Hepatic stellate cell (primary cell): ENCODE data around the gene TESMIN.

Experiments
- DNase-seq: peaks from one replicate; pipeline ENCODE4 v3.0.0; 2011; ENCODE audit warnings: low spot score

TESMIN gene

DNA sequence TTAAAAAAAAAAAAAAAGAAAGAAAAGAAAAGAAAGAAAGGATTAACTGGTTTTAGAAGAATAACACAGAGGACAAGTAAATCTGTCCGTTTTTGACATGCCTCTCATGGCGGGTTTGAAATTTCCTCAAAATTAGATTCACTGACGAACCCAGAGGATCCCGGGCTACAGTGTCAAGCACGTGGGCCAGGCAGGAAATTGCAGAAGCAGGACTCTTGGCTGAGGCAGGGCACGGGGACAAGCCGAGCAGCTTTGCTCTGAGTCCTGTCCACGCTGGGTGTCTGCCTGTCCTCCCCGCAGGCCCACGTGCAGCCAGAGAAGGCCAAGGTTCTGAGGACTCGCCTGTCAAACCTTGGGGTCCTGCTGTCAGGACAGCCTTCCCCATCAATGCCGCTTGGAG is 42.3 kb downstream of the TESMIN start:
- no peak for DNase-seq

- DNase-seq: no peak
Observed at GRCh38 chr11:68707527-68707926, 43.8 kb downstream of the TESMIN start.

- DNase-seq: no peak
Observed at GRCh38 chr11:68704887-68705286, 46.4 kb downstream of the TESMIN start.

DNA sequence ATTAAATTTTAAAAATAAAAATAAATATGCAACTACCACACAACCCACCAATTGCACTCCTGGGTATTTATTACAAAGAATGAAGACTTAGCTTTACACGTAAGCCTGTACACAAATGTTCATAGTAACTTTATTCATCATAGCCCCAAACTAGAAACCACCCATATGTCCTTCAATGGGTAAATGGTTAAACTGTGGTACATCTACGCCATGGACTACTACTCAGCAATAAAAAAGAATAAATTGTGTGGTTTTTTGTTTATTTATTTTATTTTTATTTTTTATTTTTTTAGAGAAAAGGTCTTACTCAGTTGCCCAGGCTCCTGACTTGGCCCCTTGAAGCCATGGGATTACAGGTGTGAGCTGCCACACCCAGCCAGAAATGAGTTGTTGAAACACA is 52.3 kb downstream of the TESMIN start:
- no peak for DNase-seq

DNA sequence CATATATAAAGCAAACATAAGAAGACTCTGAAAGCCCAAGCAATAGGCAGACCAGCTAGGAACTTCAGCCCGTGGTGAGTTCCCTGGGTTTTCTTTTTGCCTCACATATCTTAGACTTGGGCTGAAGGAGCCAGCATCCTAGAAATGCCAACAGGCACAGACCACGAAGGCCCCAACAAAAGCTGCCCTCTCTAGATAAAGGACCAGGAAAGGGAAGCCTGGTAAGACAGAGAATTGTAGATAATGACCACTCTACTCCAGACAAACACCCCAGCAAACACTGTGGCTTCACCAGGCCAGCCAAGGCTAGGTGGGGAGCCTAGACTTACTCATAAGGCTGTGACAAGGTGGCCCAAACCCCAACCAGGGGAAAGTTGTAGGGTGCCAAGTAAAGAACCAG is 55.8 kb downstream of the TESMIN start:
- DNase-seq: no peak

- DNase-seq: no peak
Observed at GRCh38 chr11:68694431-68695297, 56.7 kb downstream of the TESMIN start.

- no peak for DNase-seq
Observed at GRCh38 chr11:68693484-68693882, 57.8 kb downstream of the TESMIN start.

DNA sequence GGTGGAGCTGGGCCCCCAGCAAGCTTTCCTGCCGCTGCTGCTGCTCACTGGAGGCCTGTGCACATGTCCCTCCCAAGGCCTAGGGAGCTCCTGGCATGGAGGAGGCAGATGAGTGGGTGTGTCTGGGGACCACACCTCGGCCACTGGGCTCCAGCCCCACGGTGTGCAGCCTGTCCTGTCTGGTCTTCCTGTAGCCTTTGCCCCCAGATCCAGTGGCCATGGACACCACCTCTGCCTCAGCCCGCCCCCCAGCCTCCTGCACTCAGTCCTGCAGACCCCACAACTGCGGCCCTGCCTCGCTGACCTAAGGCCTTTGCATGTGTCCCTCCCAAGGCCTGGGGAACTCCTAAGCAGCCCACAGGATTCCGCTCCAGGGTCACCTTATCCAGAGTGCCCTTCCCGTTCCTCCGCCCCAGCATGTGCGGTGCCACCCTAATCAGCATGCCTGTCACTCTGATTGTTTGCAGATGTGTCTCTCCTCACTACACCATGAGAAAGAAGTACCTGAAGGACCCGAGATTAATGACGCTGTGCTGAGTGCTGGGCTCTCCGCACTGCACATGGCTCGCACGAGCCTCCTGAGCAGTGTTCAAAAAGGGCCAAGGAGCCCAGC is 58.3 kb downstream of the TESMIN start:
- no peak for DNase-seq

DNA sequence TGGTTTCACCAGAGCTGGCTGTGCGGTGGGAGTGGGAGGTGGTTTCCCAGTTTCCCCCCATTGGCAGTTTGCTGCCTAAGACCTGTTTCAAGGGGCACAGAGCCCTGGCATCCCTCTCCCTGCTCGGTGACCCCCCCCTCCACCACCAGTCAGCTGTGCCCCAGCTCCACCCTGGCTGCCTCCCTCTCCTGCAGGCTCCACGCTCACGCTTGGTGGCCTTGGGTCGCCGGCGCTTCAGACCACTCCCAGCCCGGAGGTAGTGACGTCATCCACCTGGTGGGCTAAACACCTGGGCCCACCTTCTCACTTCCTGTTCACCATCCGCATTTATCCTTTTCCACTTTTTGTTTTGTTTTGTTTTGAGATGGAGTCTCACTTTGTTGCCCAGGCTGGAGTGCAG is 59.2 kb downstream of the TESMIN start:
- no peak for DNase-seq

DNA sequence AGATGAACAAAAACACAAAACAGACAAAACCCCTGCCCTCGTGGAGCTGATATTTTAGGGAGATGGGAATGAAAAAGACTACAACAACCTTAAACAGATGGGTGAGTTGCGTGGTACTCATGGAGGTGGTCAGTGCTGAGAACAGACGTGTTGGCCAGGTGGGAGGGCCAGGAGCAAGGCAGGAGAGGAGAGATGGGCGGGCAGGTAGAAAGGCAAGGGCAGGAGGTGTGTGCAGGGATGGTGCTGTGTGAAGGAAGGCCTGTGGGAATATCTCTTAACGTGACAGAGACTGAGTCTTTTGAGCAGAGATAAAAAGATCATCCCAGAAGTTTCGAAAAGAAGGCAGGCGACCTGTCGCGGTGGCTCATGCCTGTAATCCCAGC is 59.9 kb downstream of the TESMIN start:
- DNase-seq: no peak

GRCh38 chr11:68690671-68691401 is 60.5 kb downstream of the TESMIN start:
- DNase-seq: no peak

DNA sequence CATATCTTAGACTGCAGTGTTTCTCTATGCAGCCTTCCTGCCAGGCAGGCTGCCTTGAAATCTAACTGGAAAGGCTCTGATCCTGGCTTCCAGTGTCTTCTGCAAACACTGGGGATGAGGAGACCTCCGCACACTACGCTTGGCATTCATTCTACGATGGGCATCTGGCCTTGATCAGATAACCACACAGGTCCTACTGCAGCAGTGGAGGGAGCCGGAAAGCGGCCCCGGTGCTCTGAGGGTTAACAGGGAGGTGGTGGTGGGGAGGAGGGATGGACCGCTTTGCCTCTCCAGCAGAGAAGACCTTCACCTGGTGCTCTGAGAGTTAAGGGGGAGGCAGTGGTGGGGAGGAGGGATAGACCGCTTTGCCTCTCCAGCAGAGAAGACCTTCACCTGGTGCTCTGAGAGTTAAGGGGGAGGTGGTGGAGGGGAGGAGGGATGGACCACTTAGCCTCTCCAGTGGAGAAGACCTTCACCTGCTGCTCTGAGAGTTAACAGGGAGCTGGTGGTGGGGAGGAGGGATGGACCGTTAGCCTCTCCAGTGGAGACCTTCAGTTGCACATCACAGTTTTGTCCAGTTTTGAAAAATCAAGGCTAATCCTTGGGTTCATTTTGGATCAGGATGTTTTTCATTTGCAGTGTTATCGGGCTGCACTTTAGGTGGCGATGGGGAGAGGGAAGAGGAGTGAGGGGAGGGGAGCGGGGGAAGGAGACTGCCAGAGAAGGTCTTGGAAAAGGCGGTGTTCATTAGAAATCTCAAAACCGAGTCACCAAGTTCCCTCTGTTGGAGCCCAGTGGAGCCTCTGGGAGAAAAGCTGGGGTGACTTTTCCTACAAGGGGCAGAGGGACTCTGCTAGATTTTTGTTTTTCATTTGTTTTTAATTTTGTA is 61.3 kb downstream of the TESMIN start:
- DNase-seq: no peak

- DNase-seq: no peak
Observed at GRCh38 chr11:68688881-68689280, 62.4 kb downstream of the TESMIN start.

DNA sequence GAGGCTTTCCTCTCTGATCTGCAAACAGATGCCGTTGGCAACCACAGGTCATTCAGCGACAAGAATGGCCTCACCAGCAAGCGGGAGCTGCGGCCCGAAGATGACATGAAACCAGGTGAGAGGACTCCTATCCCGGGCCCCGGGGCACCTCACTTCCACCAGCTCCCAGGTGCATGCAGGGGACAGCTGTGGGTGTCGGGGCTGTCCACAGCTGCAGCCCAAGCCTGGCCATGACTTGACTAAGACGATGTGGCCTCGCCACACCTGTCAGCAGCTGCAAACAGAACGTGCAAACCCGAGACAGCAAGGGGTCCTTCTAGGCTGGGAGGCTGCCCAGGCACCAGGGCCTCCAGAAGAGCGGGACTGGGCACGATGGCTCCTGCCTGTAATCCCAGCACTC is 63.3 kb downstream of the TESMIN start:
- no peak for DNase-seq

- DNase-seq: no peak
Observed at GRCh38 chr11:68687311-68687710, 64.0 kb downstream of the TESMIN start.

DNA sequence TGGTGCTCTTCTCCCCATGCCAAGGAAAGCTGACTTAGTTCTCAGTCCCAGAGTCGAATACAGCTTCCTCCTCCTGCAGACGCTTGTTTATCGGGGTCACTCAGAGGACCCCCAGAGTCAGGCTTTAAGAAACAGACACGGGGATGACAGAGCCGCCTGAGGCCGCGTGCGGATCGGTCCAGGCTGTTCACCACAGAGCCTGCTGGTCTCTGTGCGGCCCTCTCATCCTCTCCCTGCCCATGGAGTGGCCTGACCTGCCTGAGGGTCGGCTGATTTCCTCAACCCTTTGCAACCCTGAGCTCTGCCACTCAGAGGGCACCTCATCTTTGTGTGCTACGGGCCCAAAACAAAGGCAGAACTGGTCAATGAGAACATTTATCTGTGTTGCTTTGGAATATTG is 64.8 kb downstream of the TESMIN start:
- DNase-seq: no peak

- no peak for DNase-seq
Observed at GRCh38 chr11:68685656-68686380, 65.5 kb downstream of the TESMIN start.

DNA sequence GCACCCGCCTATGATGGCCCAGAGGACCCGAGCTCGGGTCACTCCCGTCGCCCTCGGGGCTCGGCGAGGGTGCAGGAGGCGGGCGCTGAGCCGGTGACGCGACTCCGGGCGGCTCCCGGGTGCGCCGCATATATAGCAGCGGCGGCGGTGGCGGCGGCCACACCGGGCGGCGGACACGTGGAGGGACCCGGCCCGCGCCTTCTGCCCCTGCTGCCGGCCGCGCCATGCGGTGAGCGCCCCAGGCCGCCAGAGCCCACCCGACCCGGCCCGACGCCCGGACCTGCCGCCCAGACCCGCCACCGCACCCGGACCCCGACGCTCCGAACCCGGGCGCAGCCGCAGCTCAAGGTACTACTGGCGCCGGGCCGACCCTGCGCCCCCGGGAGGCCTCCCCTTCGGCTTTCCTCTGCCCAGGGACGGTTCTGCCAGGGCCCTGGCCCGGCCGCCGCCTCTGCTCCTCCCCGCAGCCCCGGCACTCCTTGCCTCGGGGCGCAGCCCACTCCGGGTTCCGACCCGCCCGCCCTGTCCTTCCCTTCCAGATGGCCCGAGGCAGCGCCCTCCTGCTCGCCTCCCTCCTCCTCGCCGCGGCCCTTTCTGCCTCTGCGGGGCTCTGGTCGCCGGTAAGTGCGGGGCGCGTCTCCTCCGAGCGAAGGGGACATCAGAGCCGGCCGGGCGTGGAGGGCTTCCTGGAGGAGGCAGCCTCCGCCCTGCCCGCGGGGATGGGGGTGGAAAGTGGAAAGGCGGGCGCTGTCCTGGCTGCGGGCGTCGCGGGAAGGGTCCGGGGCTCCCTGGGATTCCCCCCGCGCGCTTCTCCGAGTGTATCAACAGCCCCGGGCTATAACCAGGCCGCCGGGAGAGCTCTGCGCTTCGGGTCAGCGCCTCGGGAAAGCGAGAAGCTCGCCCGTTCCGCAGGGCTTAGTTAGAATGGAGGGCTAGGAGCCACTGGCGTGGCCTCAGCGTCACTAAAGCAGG is 66.6 kb downstream of the TESMIN start, which contains the start of gene GAL:
Gene GAL (plus strand): TSS at position 160 of the 972 bp plus-strand sequence. CDS start 380 bp downstream, at position 540.
- DNase-seq: no peak

GRCh38 chr11:68683536-68684384 is 67.6 kb downstream of the TESMIN start:
- no peak for DNase-seq
